CD4-positive, alpha-beta T cell (primary cell): ENCODE measurements around the gene CASZ1. TPM values are rescaled to one million over a fixed set of nuclear protein-coding genes. Genes with fewer than 3 reads are reported as not detected.

Experiments used
- ATAC-seq: fragments of 200-7000 bp; cut with Tn5 transposase; one replicate; pipeline ENCODE4 v1.10.0; 2022; ENCODE audit warnings: mild to moderate bottlenecking; ENCODE audit not compliant: poor library complexity
- CTCF ChIA-PET: fragments of 350-600 bp; sonication (Branson Sonifier 250); formaldehyde crosslinking; loops from one replicate; lab custom pipeline; 2021; ENCODE audit warnings: antibody characterized with exemption, inconsistent platforms; lab: Charles Lee
- POLR2A ChIA-PET: fragments of 350-600 bp; sonication (Branson Sonifier 250); formaldehyde crosslinking; loops from one replicate; lab custom pipeline; 2021; ENCODE audit warnings: antibody characterized with exemption, inconsistent platforms; lab: Charles Lee
- DNase-seq, 14 experiments: peaks; one replicate each; pipeline ENCODE4 v3.0.0-alpha.2; 2013 to 2020; ENCODE audit warnings: mixed read lengths in 2 of 14
- H3K27ac ChIP-seq, 2 donors: one replicate each; pipeline versions ENCODE4 v1.5.1 to v1.7.0; 2013; ENCODE audit warnings: low read length in 2 of 2, low read depth in 1 of 2, mild to moderate bottlenecking in 1 of 2
- H3K27me3 ChIP-seq, 2 experiments: 1 replicate in 1 of 2; 2 replicates in 1 of 2; pipeline versions ENCODE4 v1.6.1 to v1.7.0; 2013; ENCODE audit warnings: low read length in 2 of 2, control low read depth in 1 of 2, mild to moderate bottlenecking in 1 of 2, moderate library complexity in 1 of 2; ENCODE audit not compliant: insufficient read depth in 2 of 2, control insufficient read depth in 1 of 2
- H3K36me3 ChIP-seq: one replicate; pipeline ENCODE4 v1.6.1; 2013; ENCODE audit warnings: low read length, control low read depth; ENCODE audit not compliant: insufficient read depth
- H3K4me1 ChIP-seq: one replicate; pipeline ENCODE4 v1.6.1; 2013; ENCODE audit warnings: low read length, control low read depth; ENCODE audit not compliant: insufficient read depth
- H3K4me3 ChIP-seq: one replicate; pipeline ENCODE4 v1.5.1; 2013; ENCODE audit warnings: mild to moderate bottlenecking, low read length, moderate library complexity
- H3K9me3 ChIP-seq, 2 experiments: 1 replicate in 1 of 2; 2 replicates in 1 of 2; pipeline versions ENCODE4 v1.6.1 to v1.7.0; 2013; ENCODE audit warnings: low read length in 2 of 2, mild to moderate bottlenecking in 2 of 2, control low read depth in 1 of 2, moderate library complexity in 1 of 2; ENCODE audit not compliant: control insufficient read depth in 1 of 2, insufficient read depth in 1 of 2
- H3K27ac Mint-ChIP-seq: one replicate; pipeline ENCODE4 v1.8.0; 2020; ENCODE audit warnings: mixed read lengths
- H3K27me3 Mint-ChIP-seq: one replicate; pipeline ENCODE4 v1.8.0; 2021; ENCODE audit warnings: mixed read lengths
- H3K36me3 Mint-ChIP-seq: one replicate; pipeline ENCODE4 v1.8.0; 2021; ENCODE audit warnings: low read depth, mixed read lengths
- H3K4me1 Mint-ChIP-seq: one replicate; pipeline ENCODE4 v1.8.0; 2021; ENCODE audit warnings: low read depth, mixed read lengths
- H3K4me3 Mint-ChIP-seq: one replicate; pipeline ENCODE4 v1.8.0; 2020; ENCODE audit warnings: mild to moderate bottlenecking, mixed read lengths
- H3K9me3 Mint-ChIP-seq: one replicate; pipeline ENCODE4 v1.8.0; 2020; ENCODE audit warnings: mixed read lengths
- CTCF ChIP-seq: fragments of 200-600 bp; IDR thresholded peaks from one replicate; pipeline ENCODE4 v1.8.0; 2022; ENCODE audit warnings: antibody characterized with exemption, mild to moderate bottlenecking
- intact Hi-C, 2 experiments: fragments of 100-400 bp; cut with DNase I in 1 of 2; cut with micrococcal nuclease in 1 of 2; formaldehyde crosslinking; loops; one replicate each; pipeline versions ENCODE4 v1.15.1 to v1.9.0; 2023 to 2025; cut with DNase I, micrococcal nuclease
- total RNA-seq, 174 experiments: library from RNA in 2 of 174; stranded (reverse) in 2 of 174; gene quantifications; one replicate each; pipeline ENCODE4 v1.2.3 and lab custom pipeline; 2021 to 2026

Gene CASZ1
- total RNA-seq, 2 experiments from 2014 or later = 21.8 to 22.8 TPM

- Mint-ChIP-seq H3K4me3 (no peak overlapping the region), H3K4me1 (no peaks in the 10 kb centered on the region), H3K36me3 (no peaks in the 10 kb centered on the region), H3K27me3 (no peaks in the 10 kb centered on the region), H3K27ac (no peak overlapping the region), H3K9me3 (no peaks in the 10 kb centered on the region)
- ATAC-seq (no peak), DNase-seq (no peak)
- ChIA-PET CTCF (no interaction called here), POLR2A (no interaction called here)
- Histone ChIP-seq H3K4me1 (no peaks in the 10 kb centered on the region), H3K4me3 (no peak overlapping the region), H3K9me3 (no peaks in the 10 kb centered on the region), H3K36me3 (no peaks in the 10 kb centered on the region), H3K27ac (no peak overlapping the region), H3K27me3 (no peaks in the 10 kb centered on the region)
- intact Hi-C loops = no loop called here
- TF ChIP-seq CTCF = no peak
Observed at GRCh38 chr1:10706376-10706913, 90.0 kb downstream of the CASZ1 start.

- TF ChIP-seq CTCF = no peak
- Mint-ChIP-seq H3K36me3 (no peaks in the 10 kb centered on the region), H3K4me1 (no peaks in the 10 kb centered on the region), H3K9me3 (no peaks in the 10 kb centered on the region), H3K27me3 (no peaks in the 10 kb centered on the region), H3K4me3 (no peak overlapping the region), H3K27ac (no peak overlapping the region)
- ATAC-seq = no peak
- no peaks in the 10 kb centered on the region for H3K36me3 ChIP-seq
- CTCF ChIA-PET = no interaction called here
- no peaks in the 10 kb centered on the region for H3K27me3 ChIP-seq
- no peak overlapping the region for H3K27ac ChIP-seq
- POLR2A ChIA-PET = no interaction called here
- no peak overlapping the region for H3K4me3 ChIP-seq
- intact Hi-C loops = no loop called here
- no peaks in the 10 kb centered on the region for H3K4me1 ChIP-seq
- DNase-seq = no peak
- H3K9me3 ChIP-seq = no peaks in the 10 kb centered on the region
Observed at GRCh38 chr1:10705953-10706352, 90.5 kb downstream of the CASZ1 start.

- no peaks in the 10 kb centered on the region for H3K9me3 ChIP-seq
- no peak overlapping the region for H3K4me3 Mint-ChIP-seq
- no peak for TF ChIP-seq CTCF
- H3K9me3 Mint-ChIP-seq = no peaks in the 10 kb centered on the region
- ChIA-PET POLR2A (no interaction called here), CTCF (no interaction called here)
- no peak overlapping the region for H3K27ac ChIP-seq
- DNase-seq = no peak
- H3K4me3 ChIP-seq = no peak overlapping the region
- H3K4me1 ChIP-seq = no peaks in the 10 kb centered on the region
- H3K36me3 ChIP-seq = no peaks in the 10 kb centered on the region
- H3K27me3 ChIP-seq = no peaks in the 10 kb centered on the region
- ATAC-seq = no peak
- H3K27ac Mint-ChIP-seq = no peak overlapping the region
- no peaks in the 10 kb centered on the region for H3K4me1 Mint-ChIP-seq
- intact Hi-C loops = no loop called here
- H3K27me3 Mint-ChIP-seq = no peaks in the 10 kb centered on the region
- H3K36me3 Mint-ChIP-seq = no peaks in the 10 kb centered on the region
Observed at GRCh38 chr1:10704368-10704882, 92.0 kb downstream of the CASZ1 start.
